Heart left ventricle (tissue), 13 donors: ENCODE results near the gene HS3ST3B1.

Experiments
- CTCF ChIP-seq, 12 donors: fragments of 200-600 bp; sonication (generic) in 4 of 12; IDR thresholded peaks; one replicate each; pipeline versions ENCODE4 v1.5.0 to v1.8.0; 2018 to 2022; ENCODE audit warnings: antibody characterized with exemption in 12 of 12, mild to moderate bottlenecking in 5 of 12
- POLR2A ChIP-seq, 2 donors: fragments of 450-650 bp; IDR thresholded peaks; one replicate each; pipeline ENCODE4 v1.6.1; 2017; ENCODE audit warnings: antibody characterized with exemption in 2 of 2, mild to moderate bottlenecking in 2 of 2, moderate library complexity in 2 of 2
- donor health status: ischemic (EF 13 %, LVEDD 7.1; RV severe dilation, severe dysfunction).
- donor health status: DM: no; HTN: yes; CAD: no.
- donor health status: DM: no; HTN: no; CAD: no.
- donor health status: ischemic (EF 25% LVEDD 6.9; RV normal size, moderate dysfunction).
- donor health status: ischemic (EF 25% LVEDD 5.7; RV mildly dilated, moderate dysfunction).
- donor health status: ischemic (EF 35%, LVEDD 5.7; RV mildly dilated, moderate dysfunction).
- donor health status: nonischemic (EF 11% LVEDD 7.7; RV severe dilation, severe dysfunction).
- donor health status: DM: yes; HTN: yes; CAD: no.
- donor health status: PGD.
- donor health status: ischemic (EF 29% LVEDD 5.4; RV normal size, mild dysfunction).
- donor health status: nonischemic (EF 23%, LVEDD 6.1; RV moderate dilation, normal function).

DNA sequence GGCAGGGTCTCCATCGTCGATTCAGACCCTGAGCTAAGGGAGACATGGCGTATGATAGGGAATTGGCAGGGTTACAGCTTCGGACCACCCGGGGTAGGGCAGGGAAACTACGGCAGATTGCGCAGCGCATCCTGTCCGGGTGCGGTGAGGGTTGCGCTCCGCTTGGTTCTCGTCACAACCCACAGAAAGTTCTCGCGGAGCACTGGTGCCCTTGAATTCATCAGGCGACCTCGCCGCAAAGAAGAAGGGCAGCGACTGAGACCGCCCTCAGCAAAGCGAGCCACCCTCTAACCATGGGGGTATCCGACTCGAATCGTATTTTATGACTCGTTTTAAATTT, 1.2 kb downstream of the HS3ST3B1 start:
- TF ChIP-seq CTCF (IDR thresholded peaks at IDR 0.05) (no peak), POLR2A (IDR thresholded peaks at IDR 0.05) (no peak)
